ENCODE measurements around the gene DHRS9. TPM values are rescaled to one million over a fixed set of nuclear protein-coding genes. Genes with fewer than 3 reads are reported as not detected.

DHRS9 gene
- total and polyA plus RNA-seq, 9 of the 15 experiments (the other 6 are each of a cell fraction or from before 2014, with no cell fraction given): 0.27 to 1.7 (median 0.69) TPM

DNA sequence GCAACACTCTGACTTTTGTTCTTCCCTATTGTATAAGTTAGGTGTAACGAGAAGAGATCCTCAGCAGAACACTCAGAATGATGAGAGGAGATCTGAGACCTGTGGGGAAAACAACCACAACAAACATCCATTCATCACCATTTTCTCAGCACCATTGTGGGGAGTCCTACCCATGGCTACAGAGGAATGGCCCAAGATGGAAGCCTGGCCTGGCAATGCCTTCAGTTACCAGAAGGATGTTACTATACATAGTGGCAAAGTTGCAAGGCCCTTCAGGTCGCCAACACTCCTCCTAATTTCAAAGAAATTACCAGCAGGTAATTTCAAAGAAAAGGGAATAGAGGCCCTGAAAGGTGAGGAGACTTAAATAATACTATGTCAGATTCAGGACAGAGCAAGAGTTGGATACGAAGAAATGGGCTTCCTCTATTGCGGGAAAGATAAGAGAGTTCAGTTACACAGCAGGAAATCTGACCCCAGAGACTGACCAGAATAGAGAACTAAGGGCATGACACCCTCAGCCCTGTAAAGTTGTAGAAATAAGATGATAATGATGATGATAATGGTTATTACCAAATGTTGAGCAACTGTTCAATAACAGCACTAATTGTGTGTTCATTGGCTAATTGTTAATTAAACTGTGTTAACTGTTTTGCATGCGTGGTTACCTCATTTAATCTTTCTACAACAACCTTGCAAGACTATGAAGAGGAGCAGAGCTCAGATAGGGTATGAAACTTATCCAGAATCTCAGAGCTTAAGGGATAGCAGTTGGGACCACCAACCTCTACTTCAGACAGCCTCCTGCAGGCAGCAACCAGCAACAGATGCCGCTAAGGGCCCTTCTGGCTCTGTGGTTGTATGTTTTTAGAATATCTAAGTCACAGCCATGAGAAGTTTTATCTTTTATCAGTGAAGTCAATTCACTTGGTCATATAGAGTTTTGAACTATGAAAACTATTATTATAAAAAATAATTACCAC is 37.5 kb downstream of the DHRS9 start (continued):
- TF ChIP-seq, protein P1, sequence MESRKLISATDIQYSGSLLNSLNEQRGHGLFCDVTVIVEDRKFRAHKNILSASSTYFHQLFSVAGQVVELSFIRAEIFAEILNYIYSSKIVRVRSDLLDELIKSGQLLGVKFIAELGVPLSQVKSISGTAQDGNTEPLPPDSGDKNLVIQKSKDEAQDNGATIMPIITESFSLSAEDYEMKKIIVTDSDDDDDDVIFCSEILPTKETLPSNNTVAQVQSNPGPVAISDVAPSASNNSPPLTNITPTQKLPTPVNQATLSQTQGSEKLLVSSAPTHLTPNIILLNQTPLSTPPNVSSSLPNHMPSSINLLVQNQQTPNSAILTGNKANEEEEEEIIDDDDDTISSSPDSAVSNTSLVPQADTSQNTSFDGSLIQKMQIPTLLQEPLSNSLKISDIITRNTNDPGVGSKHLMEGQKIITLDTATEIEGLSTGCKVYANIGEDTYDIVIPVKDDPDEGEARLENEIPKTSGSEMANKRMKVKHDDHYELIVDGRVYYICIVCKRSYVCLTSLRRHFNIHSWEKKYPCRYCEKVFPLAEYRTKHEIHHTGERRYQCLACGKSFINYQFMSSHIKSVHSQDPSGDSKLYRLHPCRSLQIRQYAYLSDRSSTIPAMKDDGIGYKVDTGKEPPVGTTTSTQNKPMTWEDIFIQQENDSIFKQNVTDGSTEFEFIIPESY (CRISPR knock-in tag; IDR thresholded peaks at IDR 0.05): peak; percentile 90
- TF ChIP-seq CEBPB (tag; IDR thresholded peaks at IDR 0.05) (peak; percentile 54), NR2C1 (IDR thresholded peaks at IDR 0.05) (no peak), NR2C1 (tag; IDR thresholded peaks at IDR 0.05) (peak; percentile 58; the same call in 1 of the 2 replicates), ESRRA (IDR thresholded peaks at IDR 0.05; ENCODE audit: borderline replicate concordance, low read depth) (0 out of 2 replicates have a peak, but pooled peaks have one; percentile 42), ZNF311 (CRISPR knock-in tag; IDR thresholded peaks at IDR 0.05) (peak; percentile 42; the same call in 1 of the 2 replicates), JUND (IDR thresholded peaks at IDR 0.05; ENCODE audit: borderline replicate concordance, low read depth, low read length) (no peak), JUND (tag; IDR thresholded peaks at IDR 0.05; ENCODE audit: borderline replicate concordance, low read depth, low read length) (0 out of 3 replicates have a peak, but pooled peaks have one; percentile 10), NFE2 (IDR thresholded peaks at IDR 0.05; ENCODE audit: low read depth) (peak; percentile 57; the same call in 1 of the 2 replicates), RCOR1 (IDR thresholded peaks at IDR 0.05; ENCODE audit: borderline replicate concordance in 1 of 2, low read depth in 2 of 2, low read length in 2 of 2) (peak in 1 of 2 experiments; percentile 80; a peak in 2 of 4 replicates)
